GM18502 (cell line): Measurements from ENCODE around the gene GAB3.
"Not testable (repeated sequence)": the region's sequence is repeated elsewhere in the genome, so short reads cannot be mapped to it uniquely, and the experiment has no call there.

Experiments used
- ATAC-seq: cut with Tn5 transposase; IDR thresholded peaks from one replicate; pipeline ENCODE4 v1.9.1; 2021; ENCODE audit warnings: mild to moderate bottlenecking; ENCODE audit not compliant: unreplicated experiment, poor library complexity

The GAB3 gene

GRCh38 chrX:154660541-154660940 lies 90.3 kb downstream of the GAB3 start:
- no peak for ATAC-seq

- ATAC-seq = no peak
These were observed 91.9 kb downstream of the GAB3 start for GRCh38 chrX:154658957-154659356.

GRCh38 chrX:154658187-154658586 lies 92.7 kb downstream of the GAB3 start:
- no peak for ATAC-seq

- ATAC-seq = no peak
These were observed 93.6 kb downstream of the GAB3 start for GRCh38 chrX:154657226-154657805.

- no peak for ATAC-seq
These were observed 95.1 kb downstream of the GAB3 start for GRCh38 chrX:154655786-154656185.

- ATAC-seq = no peak
These were observed 95.5 kb downstream of the GAB3 start for GRCh38 chrX:154655346-154655745.

- no peak for ATAC-seq
These were observed 96.0 kb downstream of the GAB3 start for GRCh38 chrX:154654925-154655324.

GRCh38 chrX:154654372-154654771 lies 96.5 kb downstream of the GAB3 start:
- no peak for ATAC-seq

- ATAC-seq = not testable (repeated sequence)
These were observed 97.5 kb downstream of the GAB3 start, which contains the start of gene CTAG2 for GRCh38 chrX:154653413-154653812. CTAG2 (minus strand) TSS chrX:154653579; CDS start chrX:154653515, 64 bp downstream.

- ATAC-seq = no peak
These were observed 97.9 kb downstream of the GAB3 start for GRCh38 chrX:154653048-154653401.

GRCh38 chrX:154652311-154653047 lies 98.4 kb downstream of the GAB3 start:
- no peak for ATAC-seq

- no peak for ATAC-seq
These were observed 100.7 kb downstream of the GAB3 start for GRCh38 chrX:154650221-154650510.

- no peak for ATAC-seq
These were observed 101.2 kb downstream of the GAB3 start for GRCh38 chrX:154649503-154650220.

- no peak for ATAC-seq
These were observed 101.9 kb downstream of the GAB3 start for GRCh38 chrX:154648931-154649330.

- ATAC-seq = not testable (repeated sequence)
These were observed 105.0 kb downstream of the GAB3 start for GRCh38 chrX:154645745-154646378.

GRCh38 chrX:154643708-154644107 lies 107.2 kb downstream of the GAB3 start:
- ATAC-seq = not testable (repeated sequence)

- ATAC-seq = not testable (repeated sequence)
These were observed 109.1 kb downstream of the GAB3 start for GRCh38 chrX:154641740-154642139.

GRCh38 chrX:154633661-154634060 lies 117.2 kb downstream of the GAB3 start:
- not testable (repeated sequence) for ATAC-seq

GRCh38 chrX:154630949-154631348 lies 119.9 kb downstream of the GAB3 start:
- ATAC-seq = not testable (repeated sequence)

GRCh38 chrX:154628960-154629359 lies 121.9 kb downstream of the GAB3 start:
- ATAC-seq = not testable (repeated sequence)
